Chondrocyte (in vitro differentiated cells): ENCODE measurements around the gene RANBP17. TPM values are rescaled to one million over a fixed set of nuclear protein-coding genes. Genes with fewer than 3 reads are reported as not detected.

ENCODE experiments used
- DNase-seq: peaks from one replicate; pipeline ENCODE4 v3.0.0; 2021; ENCODE audit warnings: mixed read lengths, low spot score
- H3K27ac Mint-ChIP-seq: one replicate; pipeline ENCODE4 v1.8.0; 2021; ENCODE audit warnings: mild to moderate bottlenecking, moderate library complexity, mixed read lengths; ENCODE audit not compliant: unreplicated experiment
- H3K27me3 Mint-ChIP-seq: 2 replicates; pipeline ENCODE4 v1.8.0; 2021; ENCODE audit warnings: low read depth, mixed read lengths
- H3K36me3 Mint-ChIP-seq: 2 replicates; pipeline ENCODE4 v1.8.0; 2021; ENCODE audit warnings: low read depth, mixed read lengths
- H3K4me1 Mint-ChIP-seq: 2 replicates; pipeline ENCODE4 v1.8.0; 2021; ENCODE audit warnings: low read depth, mild to moderate bottlenecking, mixed read lengths
- H3K4me3 Mint-ChIP-seq: one replicate; pipeline ENCODE4 v1.8.0; 2021; ENCODE audit warnings: mild to moderate bottlenecking, moderate library complexity, mixed read lengths; ENCODE audit not compliant: unreplicated experiment
- H3K9me3 Mint-ChIP-seq: 2 replicates; pipeline ENCODE4 v1.8.0; 2021; ENCODE audit warnings: low read depth, mixed read lengths
- CTCF ChIP-seq: fragments of 200-600 bp; sonication (generic); IDR thresholded peaks from 2 replicates; pipeline ENCODE4 v1.5.0; 2021; ENCODE audit warnings: antibody characterized with exemption, mild to moderate bottlenecking, moderate library complexity
- total RNA-seq: library from RNA; stranded (reverse); gene quantifications from 3 replicates; pipeline ENCODE4 v1.2.1, GENCODE V29; 2021

Gene RANBP17
- total RNA-seq, 1 donor from 2014 or later: 24.5 TPM

GRCh38 chr5:171318026-171318425 is 456.2 kb downstream of the RANBP17 start:
- H3K27me3 Mint-ChIP-seq: peaks cover 91% of the 10 kb centered on the region
- H3K27ac Mint-ChIP-seq: no peak overlapping the region
- no peak for TF ChIP-seq CTCF
- no peak overlapping the region for H3K4me3 Mint-ChIP-seq
- DNase-seq: no peak
- peaks cover 14% of the 10 kb centered on the region for H3K4me1 Mint-ChIP-seq
- H3K9me3 Mint-ChIP-seq: no peaks in the 10 kb centered on the region
- peaks cover 4% of the 10 kb centered on the region for H3K36me3 Mint-ChIP-seq

GRCh38 chr5:171321447-171321846 is 459.6 kb downstream of the RANBP17 start:
- no peak overlapping the region for H3K4me3 Mint-ChIP-seq
- peaks cover 2% of the 10 kb centered on the region for H3K36me3 Mint-ChIP-seq
- no peak overlapping the region for H3K27ac Mint-ChIP-seq
- H3K4me1 Mint-ChIP-seq: peaks cover 7% of the 10 kb centered on the region
- peaks cover 88% of the 10 kb centered on the region for H3K27me3 Mint-ChIP-seq
- no peak for TF ChIP-seq CTCF
- no peaks in the 10 kb centered on the region for H3K9me3 Mint-ChIP-seq
- DNase-seq: no peak

- Mint-ChIP-seq H3K9me3 (no peaks in the 10 kb centered on the region), H3K27me3 (peaks cover 84% of the 10 kb centered on the region), H3K4me1 (peaks cover 7% of the 10 kb centered on the region), H3K27ac (no peak overlapping the region), H3K36me3 (peaks cover 2% of the 10 kb centered on the region), H3K4me3 (no peak overlapping the region)
- no peak for DNase-seq
- TF ChIP-seq CTCF: no peak
Observed at GRCh38 chr5:171322527-171322926, 460.7 kb downstream of the RANBP17 start.

GRCh38 chr5:171323007-171323406 is 461.2 kb downstream of the RANBP17 start:
- no peak overlapping the region for H3K27ac Mint-ChIP-seq
- peaks cover 3% of the 10 kb centered on the region for H3K36me3 Mint-ChIP-seq
- H3K4me1 Mint-ChIP-seq: peaks cover 7% of the 10 kb centered on the region
- H3K9me3 Mint-ChIP-seq: no peaks in the 10 kb centered on the region
- no peak for TF ChIP-seq CTCF
- DNase-seq: no peak
- no peak overlapping the region for H3K4me3 Mint-ChIP-seq
- peaks cover 84% of the 10 kb centered on the region for H3K27me3 Mint-ChIP-seq

- Mint-ChIP-seq H3K27me3 (peaks cover 83% of the 10 kb centered on the region), H3K9me3 (no peaks in the 10 kb centered on the region), H3K36me3 (peaks cover 3% of the 10 kb centered on the region), H3K4me3 (no peak overlapping the region), H3K4me1 (peaks cover 7% of the 10 kb centered on the region), H3K27ac (no peak overlapping the region)
- DNase-seq: no peak
- TF ChIP-seq CTCF: no peak
Observed at GRCh38 chr5:171323806-171324632, 462.2 kb downstream of the RANBP17 start.
